GM13976 (cell line): ENCODE results near the gene KCNH1.

Experiments
- DNase-seq: peaks from one replicate; pipeline ENCODE4 v3.0.0; 2012; ENCODE audit warnings: low spot score
- CTCF ChIP-seq: IDR thresholded peaks from 2 replicates; pipeline ENCODE4 v1.5.1; 2012; ENCODE audit warnings: borderline replicate concordance, mild to moderate bottlenecking; ENCODE audit not compliant: insufficient read depth; ENCODE audit errors: extremely low read depth, missing control alignments, control extremely low read depth
- in situ Hi-C: fragments of 300-500 bp; cut with MboI; formaldehyde crosslinking; loops from one replicate; pipeline ENCODE4 v1.12.0; 2022; ENCODE audit warnings: low sequenced_read_pairs, mixed read lengths, inconsistent platforms; ENCODE audit not compliant: unreplicated experiment

The KCNH1 gene

GRCh38 chr1:210654176-210654981 is 479.6 kb downstream of the KCNH1 start:
- no peak for DNase-seq
- no peak for TF ChIP-seq CTCF
- in situ Hi-C loops = no loop called here

- no peak for DNase-seq
- TF ChIP-seq CTCF = no peak
- in situ Hi-C loops = no loop called here
Observed at GRCh38 chr1:210653771-210654170, 480.2 kb downstream of the KCNH1 start.

- TF ChIP-seq CTCF = no peak
- no peak for DNase-seq
- in situ Hi-C loops = no loop called here
Observed at GRCh38 chr1:210652329-210652954, 481.5 kb downstream of the KCNH1 start.

- no peak for TF ChIP-seq CTCF
- in situ Hi-C loops = no loop called here
- no peak for DNase-seq
Observed at GRCh38 chr1:210650403-210650802, 483.5 kb downstream of the KCNH1 start.

GRCh38 chr1:210648588-210649269 is 485.2 kb downstream of the KCNH1 start:
- DNase-seq = no peak
- in situ Hi-C loops = no loop called here
- no peak for TF ChIP-seq CTCF

GRCh38 chr1:210647406-210648333 is 486.3 kb downstream of the KCNH1 start:
- no peak for DNase-seq
- in situ Hi-C loops = no loop called here
- TF ChIP-seq CTCF = no peak
